HG03097 (cell line): ENCODE results near the gene C16orf92.

Source experiments
- ATAC-seq: cut with Tn5 transposase; IDR thresholded peaks from one replicate; pipeline ENCODE4 v1.9.1; 2021; ENCODE audit not compliant: unreplicated experiment, low FRiP score

Gene C16orf92

DNA sequence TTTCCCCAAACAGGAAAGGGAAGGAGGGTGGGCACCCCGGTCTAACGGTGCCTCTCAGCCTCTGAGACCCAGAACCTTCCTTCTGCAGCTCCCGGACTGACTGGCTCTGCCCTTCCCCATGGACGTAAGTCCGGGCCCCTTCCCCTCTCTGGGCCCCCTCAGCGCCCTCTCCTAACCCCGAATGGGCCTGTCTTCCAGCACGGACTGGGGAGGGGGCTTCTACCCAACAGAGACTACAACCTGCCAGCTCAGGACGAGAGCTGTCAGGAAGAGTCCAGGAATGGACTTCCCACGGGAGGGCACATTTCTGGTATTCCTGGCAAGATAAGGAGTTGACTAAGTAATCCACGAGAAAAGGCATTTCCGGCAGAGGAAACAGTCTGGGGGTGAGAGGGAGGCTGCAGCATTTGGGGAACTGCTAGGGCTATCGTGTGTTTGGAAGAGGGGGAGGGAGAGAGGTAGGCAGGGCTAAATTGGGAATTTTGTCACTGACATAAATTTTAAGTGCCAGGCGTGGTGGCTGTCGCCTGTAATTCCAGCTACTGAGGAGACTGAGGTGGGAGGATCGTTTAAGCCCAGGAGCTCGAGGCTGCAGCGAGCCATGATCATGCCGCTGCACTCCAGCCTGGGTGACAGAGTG is 30.5 kb downstream of the C16orf92 start:
- no peak for ATAC-seq

DNA sequence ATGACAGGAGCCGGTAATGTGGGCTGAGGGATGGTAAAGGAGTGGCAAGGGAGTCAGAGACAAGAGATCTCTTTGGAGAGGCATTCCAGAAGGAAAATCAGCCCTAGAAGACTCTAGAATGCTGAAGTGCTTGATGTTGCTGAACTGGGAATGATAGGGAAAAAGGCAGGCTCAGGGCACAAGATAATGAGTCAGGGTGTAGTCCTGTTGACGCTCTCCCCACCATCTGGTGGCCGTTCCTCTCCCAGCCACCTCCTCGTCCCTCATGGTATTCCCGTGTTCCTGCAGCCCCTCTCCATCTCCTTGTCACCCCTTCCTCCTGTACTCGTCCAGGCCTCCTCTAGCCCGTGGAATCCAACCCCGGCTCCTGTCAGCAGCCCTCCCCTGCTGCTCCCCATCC is 31.5 kb downstream of the C16orf92 start:
- ATAC-seq = no peak

DNA sequence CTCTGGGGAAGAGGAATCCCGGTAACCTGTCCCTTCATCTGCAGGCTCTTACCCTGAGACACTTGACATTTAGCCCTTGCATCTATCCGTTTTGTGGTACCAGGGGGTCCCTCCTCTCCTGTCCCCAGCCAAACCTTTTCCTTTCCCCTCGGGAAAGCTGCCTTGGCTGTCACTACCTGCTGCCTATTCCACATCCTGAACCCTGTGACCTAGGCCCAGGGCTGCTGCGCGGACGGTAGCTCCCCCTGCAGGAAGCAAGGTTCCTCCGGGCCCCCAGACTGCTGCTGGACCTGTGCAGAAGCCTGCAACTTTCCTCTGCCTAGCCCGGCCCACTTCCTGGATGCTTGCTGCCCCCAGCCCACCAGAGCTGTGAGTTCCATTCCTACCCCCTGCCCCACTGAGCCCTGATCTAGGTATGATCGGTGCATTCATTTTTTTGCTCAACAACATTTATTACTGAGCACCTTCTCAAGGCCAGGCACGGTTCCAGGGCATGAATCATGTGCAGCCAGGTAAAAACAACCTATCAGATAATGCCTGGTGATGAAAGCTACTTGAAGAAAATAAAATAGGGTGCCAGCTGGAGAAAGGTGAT is 32.1 kb downstream of the C16orf92 start:
- ATAC-seq = no peak

DNA sequence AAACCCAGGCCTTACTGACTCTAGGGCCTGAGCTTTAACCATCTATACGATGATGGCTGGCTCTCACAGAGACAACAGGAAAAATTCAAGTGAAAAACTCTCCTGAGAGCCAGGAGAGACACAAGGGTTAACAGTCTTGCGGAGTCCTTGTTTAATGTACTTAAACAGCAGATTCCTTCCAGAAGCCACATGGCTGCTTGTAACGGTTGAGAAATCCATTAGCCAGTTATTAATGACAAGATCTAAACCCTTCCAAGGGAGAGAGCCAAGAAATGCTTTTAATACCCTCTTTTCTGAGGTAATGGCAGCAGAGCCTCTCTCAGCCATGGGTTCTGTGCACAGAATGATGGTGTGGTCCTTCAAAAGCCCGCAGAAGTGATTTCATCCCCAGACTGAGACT is 37.3 kb downstream of the C16orf92 start:
- ATAC-seq = no peak

DNA sequence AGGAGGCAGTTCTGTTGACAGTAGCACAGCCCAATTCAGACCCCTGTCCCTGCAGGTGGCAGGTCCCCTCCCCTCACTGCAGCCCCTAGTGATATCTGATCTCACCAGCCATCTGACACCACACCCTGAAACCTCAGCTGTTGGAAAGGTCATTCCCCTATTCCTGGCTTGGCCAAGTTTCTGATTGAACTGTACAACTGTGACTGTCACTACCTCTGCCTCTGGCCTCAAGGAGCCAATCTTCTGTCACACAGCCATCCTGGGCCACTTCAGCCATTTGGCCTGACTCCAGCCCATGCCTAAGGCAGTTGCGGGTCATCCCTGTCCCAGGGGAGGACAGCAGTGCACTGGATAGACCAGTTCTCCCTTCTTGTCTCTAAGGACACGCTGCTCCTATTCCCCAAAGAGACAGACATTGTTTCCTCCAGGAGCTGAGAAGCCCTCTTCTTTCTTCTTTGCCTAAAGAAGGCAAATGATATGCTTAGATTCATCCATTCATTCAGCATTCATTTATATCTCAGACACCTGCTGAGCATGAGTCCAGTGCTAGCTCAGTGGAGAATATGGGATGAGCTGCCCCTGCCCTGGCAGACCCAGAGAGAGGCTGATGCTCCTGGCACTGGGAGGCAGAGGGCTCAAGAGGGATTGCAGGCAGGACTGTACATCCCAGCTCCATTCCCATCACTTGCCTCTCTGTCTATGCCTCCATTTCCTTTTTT is 38.0 kb downstream of the C16orf92 start:
- no peak for ATAC-seq

DNA sequence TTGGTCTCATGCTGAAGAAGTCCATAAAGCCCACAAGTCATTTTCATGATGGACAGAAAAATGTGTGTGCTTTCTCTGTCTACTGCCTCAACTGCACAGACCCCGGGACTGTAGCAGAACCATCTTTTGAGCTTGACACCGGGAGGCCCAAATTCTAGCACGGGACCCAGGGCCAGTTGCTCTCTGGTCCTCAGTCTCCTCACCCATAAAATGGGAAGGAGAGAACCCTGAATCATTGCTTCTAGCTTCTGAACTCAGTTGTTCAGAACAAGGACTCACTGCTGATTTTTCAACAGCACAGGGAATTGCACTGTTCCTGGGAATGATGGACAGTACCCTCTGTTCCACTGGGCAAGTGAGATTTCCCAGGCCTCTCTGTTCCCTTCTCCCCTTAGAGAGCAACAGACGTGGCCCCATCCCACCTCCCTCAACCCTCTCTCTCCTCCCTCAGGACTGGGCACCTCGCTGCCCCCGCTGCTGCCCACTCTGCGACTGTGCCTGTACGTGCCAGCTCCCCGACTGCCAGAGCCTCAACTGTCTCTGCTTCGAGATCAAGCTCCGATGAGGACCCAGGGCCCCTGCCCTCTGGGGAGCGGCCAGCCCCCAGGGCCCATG is 40.4 kb downstream of the C16orf92 start:
- no peak for ATAC-seq

DNA sequence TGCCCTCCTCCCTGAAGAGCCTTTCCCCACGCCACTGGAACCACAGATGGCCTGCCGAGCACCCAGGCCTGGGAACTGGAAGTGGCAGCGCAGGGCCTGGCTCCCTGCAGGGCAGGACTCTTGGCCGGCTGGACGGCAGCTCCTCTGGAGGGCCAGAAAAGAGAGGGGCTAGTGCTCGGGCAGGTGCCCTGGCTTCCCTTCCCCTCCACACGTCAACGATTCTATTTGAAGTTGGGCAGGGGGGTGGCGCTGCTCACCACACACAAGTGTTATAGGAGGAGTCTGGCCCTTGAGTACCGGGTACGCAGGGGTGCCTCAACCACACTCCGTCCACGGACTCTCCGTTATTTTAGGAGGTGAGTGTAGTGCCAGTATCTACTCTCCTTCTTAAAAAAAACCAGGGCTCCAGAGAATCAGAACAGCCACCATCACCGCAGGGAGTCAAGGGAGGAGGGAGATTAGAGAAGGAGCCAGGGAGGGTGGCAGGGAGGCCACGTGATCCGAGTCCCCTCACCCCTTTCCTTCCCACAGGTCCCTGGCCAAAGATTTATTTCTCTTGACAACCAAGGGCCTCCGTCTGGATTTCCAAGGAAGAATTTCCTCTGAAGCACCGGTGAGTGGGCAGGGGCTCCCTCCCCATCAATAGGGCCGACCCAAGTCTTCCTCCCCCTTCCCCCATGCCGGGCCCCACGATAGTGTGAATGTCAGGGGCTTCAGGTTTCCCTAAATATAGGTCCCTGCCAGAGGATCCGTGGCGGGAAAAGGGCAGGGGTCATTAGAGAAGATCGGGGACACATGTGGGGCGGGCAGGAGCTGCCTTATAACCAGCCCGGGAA is 41.1 kb downstream of the C16orf92 start:
- no peak for ATAC-seq

DNA sequence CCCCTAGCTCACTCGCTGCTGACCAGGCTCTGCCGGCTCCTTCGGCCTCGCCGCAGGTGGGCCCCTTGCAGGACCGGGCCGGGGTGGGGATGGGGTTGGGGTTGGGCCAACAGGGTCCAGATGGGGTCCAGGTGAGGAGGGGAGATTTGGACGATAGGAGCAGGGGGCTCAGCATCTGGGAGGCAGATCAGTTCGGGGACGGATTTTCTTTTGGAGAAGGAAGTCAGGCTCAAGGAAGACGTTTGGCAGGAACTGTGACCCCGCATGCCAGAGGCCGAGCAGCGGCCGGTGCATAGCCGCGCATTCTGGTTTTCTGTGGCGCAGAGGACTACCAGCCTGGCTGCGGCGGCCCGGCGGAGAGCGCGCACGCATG is 41.7 kb downstream of the C16orf92 start:
- ATAC-seq = no peak

DNA sequence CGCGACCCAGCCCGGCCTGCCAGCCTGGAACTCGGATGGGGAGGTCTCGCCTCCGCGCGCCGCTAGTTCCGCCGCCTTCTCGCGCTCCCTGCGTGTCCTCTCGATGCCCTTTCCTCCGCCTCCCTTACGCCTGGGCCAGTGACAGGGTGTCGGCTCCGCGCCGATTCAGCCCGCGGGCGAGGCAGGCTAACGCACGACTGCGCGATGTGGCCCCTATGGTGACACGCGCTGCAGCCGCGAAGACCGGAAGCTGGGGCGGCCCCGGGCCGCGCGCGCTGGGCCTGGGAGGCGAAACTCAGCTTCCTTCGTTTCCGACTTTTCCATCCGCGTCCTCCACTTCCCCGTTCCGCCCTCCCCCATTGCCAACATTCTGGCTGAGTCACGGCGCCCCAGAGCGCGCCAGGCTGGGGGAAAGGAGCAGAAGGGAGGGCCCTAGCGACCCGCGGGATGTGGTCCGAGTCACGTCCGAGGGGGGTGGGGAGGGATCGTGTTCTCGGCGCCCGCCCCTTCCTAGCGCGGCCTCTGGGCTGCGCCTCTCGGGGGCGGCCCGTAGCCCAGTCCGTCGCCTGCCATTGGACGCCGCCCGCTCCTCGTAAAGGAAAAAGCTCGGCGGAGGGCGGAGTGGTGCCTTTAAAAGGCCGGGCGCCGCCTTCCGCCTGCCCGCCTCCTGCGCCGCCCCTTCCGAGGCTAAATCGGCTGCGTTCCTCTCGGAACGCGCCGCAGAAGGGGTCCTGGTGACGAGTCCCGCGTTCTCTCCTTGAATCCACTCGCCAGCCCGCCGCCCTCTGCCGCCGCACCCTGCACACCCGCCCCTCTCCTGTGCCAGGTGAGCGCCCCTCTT is 42.3 kb downstream of the C16orf92 start, which contains the start of gene ALDOA:
Gene ALDOA, plus strand, starts transcription at position 659 of the 841 bp plus-strand sequence. CDS start 1,138 bp downstream, outside the sequence.
- peak; percentile 80 for ATAC-seq

DNA sequence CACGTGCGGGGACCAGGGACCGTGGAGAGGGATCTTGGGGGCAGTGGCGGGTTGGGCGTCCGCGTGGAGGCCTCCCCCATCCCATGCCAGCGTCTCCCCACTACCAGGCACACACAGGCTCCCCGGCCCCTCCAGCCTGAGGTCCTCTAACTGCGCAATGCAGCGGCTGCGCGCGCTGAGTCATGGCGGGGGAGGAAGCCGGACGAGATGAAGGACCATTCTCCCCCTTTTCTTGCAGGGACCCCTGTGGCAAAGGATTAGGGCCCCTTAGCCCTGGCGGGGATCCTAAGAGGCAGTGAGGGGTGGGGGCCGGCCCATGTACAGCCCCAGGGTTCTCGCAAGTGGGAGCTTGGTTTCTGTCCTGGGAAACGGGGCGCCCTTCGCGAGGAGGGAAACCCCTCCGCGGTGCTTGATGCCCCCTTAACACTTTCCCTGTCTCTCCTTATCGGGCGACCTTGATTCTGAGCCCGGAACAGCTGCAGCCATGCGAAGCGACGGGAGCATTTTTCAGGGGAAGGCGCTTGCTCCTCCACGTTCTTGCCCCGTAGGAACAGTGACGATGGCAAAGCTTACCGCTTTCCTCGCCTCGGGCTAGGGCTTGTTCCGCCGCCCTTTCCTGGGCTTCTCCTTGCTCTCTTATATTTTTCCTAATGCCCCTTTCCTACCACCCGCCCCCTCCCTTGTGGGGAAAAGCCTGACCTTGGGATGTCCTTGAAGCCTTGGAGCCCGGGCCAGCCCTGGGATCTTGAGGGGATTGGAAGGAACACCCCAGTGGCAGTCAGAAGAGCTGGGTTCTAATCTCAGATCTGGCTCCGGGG is 43.2 kb downstream of the C16orf92 start:
- ATAC-seq = peak; percentile 2

DNA sequence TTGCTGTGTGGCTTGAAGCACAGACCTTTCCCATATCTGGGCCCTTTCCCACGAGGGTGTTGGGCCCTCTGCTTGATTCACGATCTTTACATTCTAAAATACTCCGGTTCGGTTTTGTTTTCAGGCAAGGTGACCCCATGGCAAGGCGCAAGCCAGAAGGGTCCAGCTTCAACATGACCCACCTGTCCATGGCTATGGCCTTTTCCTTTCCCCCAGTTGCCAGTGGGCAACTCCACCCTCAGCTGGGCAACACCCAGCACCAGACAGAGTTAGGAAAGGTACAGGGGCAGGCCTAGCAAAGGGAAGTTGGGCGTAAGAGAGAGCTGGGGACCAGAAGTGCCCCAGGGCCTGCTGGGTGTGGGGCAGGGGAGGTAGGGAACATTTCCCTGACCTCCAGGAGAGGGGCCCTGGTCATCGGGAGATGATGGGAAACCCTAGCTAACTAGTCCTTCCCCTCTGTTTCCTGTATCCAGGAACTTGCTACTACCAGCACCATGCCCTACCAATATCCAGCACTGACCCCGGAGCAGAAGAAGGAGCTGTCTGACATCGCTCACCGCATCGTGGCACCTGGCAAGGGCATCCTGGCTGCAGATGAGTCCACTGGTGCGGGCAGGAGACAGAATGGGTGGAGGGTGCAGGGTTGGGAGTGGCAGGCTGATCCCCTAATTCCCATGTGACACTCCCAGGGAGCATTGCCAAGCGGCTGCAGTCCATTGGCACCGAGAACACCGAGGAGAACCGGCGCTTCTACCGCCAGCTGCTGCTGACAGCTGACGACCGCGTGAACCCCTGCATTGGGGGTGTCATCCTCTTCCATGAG is 44.0 kb downstream of the C16orf92 start:
- ATAC-seq = no peak

DNA sequence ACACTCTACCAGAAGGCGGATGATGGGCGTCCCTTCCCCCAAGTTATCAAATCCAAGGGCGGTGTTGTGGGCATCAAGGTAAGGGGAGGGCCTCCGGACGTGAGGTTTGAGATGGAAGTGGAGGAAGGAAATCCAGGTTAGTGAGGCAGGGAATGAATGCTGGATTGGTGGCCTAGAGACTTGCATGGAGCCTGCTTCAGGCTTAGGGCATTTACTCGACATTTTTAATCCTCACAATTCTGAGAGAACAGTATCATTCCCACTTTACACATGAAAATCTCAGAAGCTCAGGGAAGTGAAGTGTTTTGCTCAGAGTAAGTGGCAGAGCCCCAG is 44.6 kb downstream of the C16orf92 start:
- ATAC-seq = no peak

DNA sequence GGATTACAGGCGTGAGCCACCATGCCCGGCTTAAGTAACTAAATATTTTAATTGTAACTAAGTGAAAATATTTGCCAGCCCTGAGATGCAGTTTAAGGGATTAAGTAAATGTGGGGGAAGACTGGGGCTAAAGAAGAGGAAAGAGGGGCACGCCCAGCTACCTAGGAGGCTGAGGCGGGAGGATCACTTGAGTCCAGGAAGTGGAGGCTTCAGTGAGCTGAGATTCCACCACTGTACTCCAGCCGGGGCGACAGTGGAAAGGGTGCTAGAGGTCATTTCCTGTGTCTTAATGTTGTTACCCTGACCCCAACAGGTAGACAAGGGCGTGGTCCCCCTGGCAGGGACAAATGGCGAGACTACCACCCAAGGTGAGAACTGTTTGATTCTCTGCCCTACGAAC is 45.3 kb downstream of the C16orf92 start:
- no peak for ATAC-seq

DNA sequence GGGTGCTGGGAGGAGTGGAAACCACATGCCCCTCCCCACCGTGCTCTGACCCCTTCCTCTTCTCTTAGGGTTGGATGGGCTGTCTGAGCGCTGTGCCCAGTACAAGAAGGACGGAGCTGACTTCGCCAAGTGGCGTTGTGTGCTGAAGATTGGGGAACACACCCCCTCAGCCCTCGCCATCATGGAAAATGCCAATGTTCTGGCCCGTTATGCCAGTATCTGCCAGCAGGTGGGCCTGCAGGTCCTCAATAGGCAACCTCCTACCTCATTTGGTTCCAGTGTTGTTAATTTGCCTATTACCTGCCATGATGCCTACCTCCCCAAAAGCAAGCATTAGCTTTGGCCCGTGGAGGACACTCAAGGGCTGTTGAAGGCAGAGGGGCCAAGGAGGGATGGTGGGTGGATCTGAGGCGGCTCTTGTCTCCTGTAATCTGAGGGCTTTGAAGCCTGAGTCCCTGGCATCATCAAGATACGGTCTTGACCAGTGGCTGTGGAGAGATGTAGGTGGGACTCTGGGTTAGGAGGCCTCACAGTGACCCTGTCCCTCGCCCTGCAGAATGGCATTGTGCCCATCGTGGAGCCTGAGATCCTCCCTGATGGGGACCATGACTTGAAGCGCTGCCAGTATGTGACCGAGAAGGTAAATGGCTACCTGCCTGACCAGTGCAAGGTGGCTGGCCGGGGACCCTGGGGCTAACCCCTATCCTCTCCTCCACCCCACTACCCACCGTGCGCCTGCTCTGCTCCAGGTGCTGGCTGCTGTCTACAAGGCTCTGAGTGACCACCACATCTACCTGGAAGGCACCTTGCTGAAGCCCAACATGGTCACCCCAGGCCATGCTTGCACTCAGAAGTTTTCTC is 46.0 kb downstream of the C16orf92 start:
- ATAC-seq = no peak

DNA sequence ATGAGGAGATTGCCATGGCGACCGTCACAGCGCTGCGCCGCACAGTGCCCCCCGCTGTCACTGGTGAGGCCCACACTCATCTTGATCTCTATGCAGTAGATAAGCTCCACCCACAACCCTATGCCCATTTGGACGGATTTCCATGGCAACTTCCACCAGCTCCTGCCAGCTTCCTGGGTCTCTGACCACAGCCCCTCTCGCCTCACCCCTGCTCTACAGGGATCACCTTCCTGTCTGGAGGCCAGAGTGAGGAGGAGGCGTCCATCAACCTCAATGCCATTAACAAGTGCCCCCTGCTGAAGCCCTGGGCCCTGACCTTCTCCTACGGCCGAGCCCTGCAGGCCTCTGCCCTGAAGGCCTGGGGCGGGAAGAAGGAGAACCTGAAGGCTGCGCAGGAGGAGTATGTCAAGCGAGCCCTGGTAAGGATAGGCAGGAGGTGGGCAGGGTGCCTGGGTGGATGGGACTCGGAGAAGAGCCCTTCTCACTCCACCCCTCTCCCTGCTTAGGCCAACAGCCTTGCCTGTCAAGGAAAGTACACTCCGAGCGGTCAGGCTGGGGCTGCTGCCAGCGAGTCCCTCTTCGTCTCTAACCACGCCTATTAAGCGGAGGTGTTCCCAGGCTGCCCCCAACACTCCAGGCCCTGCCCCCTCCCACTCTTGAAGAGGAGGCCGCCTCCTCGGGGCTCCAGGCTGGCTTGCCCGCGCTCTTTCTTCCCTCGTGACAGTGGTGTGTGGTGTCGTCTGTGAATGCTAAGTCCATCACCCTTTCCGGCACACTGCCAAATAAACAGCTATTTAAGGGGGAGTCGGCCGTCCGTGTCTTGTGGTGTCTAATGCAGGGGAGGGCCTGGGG is 46.8 kb downstream of the C16orf92 start:
- ATAC-seq = no peak

DNA sequence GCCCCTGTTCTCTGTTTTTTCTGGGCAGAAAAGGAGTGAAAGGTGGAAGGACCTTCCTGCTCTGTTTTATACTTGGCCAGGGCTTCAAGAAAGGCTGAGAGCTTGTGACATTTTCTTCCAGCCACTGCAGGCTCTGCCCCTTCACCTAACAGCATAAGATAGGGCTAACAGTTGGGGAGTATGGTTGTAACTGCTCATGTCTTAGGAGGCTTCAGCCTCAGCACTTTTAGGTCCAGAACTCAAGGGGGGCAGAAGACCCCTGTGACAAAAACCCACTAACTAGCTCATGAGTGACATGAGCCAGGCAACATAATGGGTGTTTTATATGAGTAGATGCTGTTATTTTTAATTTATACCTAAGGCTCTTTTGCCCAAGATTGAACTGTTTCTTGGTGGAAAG is 47.5 kb downstream of the C16orf92 start:
- ATAC-seq = no peak
